H1 (cell line): ENCODE measurements around the gene SS18L1. TPM values are rescaled to one million over a fixed set of nuclear protein-coding genes. Genes with fewer than 3 reads are reported as not detected.

Source experiments
- CHD2 ChIP-seq: IDR thresholded peaks from 2 replicates; pipeline ENCODE4 v1.6.1; 2012; ENCODE audit warnings: low read length, improper control_type of control experiment
- CHD7 ChIP-seq: fragments of 300-600 bp; sonication (generic); IDR thresholded peaks from 2 replicates; pipeline ENCODE4 v1.7.1; 2012; ENCODE audit warnings: low read length, moderate library complexity, mild to moderate bottlenecking, inconsistent platforms; ENCODE audit not compliant: insufficient replicate concordance
- POLR2A ChIP-seq, 2 experiments: IDR thresholded peaks; 1 replicate in 1 of 2; 2 replicates in 1 of 2; pipeline ENCODE4 v1.6.1; 2011; ENCODE audit warnings: low read depth in 2 of 2, low read length in 2 of 2, mild to moderate bottlenecking in 2 of 2; ENCODE audit errors: control extremely low read depth in 1 of 2
- POLR2AphosphoS5 ChIP-seq: IDR thresholded peaks from 2 replicates; pipeline ENCODE4 v1.6.1; 2011; ENCODE audit warnings: low read depth, low read length
- SIRT6 ChIP-seq: IDR thresholded peaks from one replicate; pipeline ENCODE4 v1.7.1; 2012; ENCODE audit warnings: low read length, inconsistent platforms
- polyA plus RNA-seq, 7 experiments: library from polyadenylated mRNA; depleted of rRNA in 3 of 7; stranded (reverse) in 5 of 7; unstranded in 2 of 7; fragments of >200 nt in 5 of 7; fragments of 200-250 nt in 2 of 7; gene quantifications; 1 replicate in 5 of 7; 2 replicates in 1 of 7; 4 replicates in 1 of 7; pipeline versions ENCODE4 v1.2.1 to v1.2.3, GENCODE V29; 2011 to 2013; ENCODE audit warnings: missing spikeins in 2 of 7, mixed read lengths in 2 of 7
- total RNA-seq: library from RNA; stranded (reverse); fragmentation: NEBNext Ultra II Directional; extraction: Animal tissue kit (Norgen Biotek cat#: 25700); gene quantifications from 2 replicates; pipeline ENCODE4 v1.2.1, GENCODE V29; 2021
- TF ChIP-seq, protein P1 (sequence below): IDR thresholded peaks from 2 replicates; pipeline ENCODE4 v1.6.1; 2011; ENCODE audit warnings: low read depth, mild to moderate bottlenecking, low read length; ENCODE audit not compliant: insufficient read depth

Gene SS18L1
- total and polyA plus RNA-seq, 2 of the 8 experiments (the other 6 are each of a cell fraction or from before 2014, with no cell fraction given): 28.4 to 29.7 TPM

- TF ChIP-seq SIRT6 (no peak), CHD2 (no peak), POLR2AphosphoS5 (no peak), POLR2A (IDR thresholded peaks at IDR 0.05; ENCODE audit: control extremely low read depth in 1 of 2, low read depth in 2 of 2, low read length in 2 of 2) (no peak), CHD7 (no peak)
- TF ChIP-seq, protein P1, sequence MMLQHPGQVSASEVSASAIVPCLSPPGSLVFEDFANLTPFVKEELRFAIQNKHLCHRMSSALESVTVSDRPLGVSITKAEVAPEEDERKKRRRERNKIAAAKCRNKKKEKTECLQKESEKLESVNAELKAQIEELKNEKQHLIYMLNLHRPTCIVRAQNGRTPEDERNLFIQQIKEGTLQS: no peak
Measured at GRCh38 chr20:62195075-62195405, 51.5 kb downstream of the SS18L1 start (continued).
